Measurements from ENCODE around the gene GRK5. TPM values are rescaled to one million over a fixed set of nuclear protein-coding genes. Genes with fewer than 3 reads are reported as not detected.
"Not testable (repeated sequence)": the region's sequence is repeated elsewhere in the genome, so short reads cannot be mapped to it uniquely, and the experiment has no call there.

The GRK5 gene
- 1.2 and 1.7 TPM in 2 replicates for total RNA-seq (2014; rRNA removed; shearing (Covaris generic))

- peak; percentile 99 for DNase-seq
- H3K27me3 ChIP-seq (ENCODE audit: control insufficient read depth, insufficient read depth, low read length) = peaks cover 16% of the 10 kb centered on the region
These were observed at the start of gene GRK5 for GRCh38 chr10:119207366-119207666. TSS of gene GRK5 (plus strand) at chr10:119207571. CDS start at chr10:119207918, 347 bp downstream.

DNA sequence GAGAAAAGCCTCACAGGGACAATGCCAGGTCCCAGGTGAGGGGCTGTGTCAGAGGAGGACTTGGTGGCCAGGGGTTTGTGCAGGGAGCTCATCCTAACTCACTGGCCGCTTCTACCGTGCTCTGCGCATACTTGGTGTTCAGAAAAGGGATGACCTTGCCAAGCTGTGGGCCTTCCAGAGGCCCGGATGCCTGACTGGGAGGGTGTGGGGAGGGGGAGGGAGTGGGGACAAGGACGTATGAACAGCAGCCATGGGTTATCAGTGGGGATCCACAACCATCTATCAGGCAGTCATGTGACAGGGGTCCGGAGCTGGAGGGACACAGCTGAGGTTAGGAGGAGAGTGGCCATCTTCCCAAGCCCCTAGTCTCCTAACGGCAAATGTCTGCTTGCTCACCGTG lies 48.0 kb upstream of the GRK5 start:
- Histone ChIP-seq H3K27me3 (ENCODE audit: control insufficient read depth, insufficient read depth, low read length) (no peaks in the 10 kb centered on the region), H3K36me3 (replicated peaks; ENCODE audit: control insufficient read depth, insufficient read depth, low read length) (peaks cover 3% of the 10 kb centered on the region), H3K4me3 (ENCODE audit: insufficient read depth, low read depth, low read length) (no peak overlapping the region)
- DNase-seq = no peak

More at GRCh38 chr10:119207366-119207666, at the start of gene GRK5:
- peak within 1 kb of the TSS; percentile 55 for H3K4me3 ChIP-seq (ENCODE audit: insufficient read depth, low read depth, low read length)
- no peaks in the 10 kb centered on the region for H3K36me3 ChIP-seq (replicated peaks; ENCODE audit: control insufficient read depth, insufficient read depth, low read length)

DNA sequence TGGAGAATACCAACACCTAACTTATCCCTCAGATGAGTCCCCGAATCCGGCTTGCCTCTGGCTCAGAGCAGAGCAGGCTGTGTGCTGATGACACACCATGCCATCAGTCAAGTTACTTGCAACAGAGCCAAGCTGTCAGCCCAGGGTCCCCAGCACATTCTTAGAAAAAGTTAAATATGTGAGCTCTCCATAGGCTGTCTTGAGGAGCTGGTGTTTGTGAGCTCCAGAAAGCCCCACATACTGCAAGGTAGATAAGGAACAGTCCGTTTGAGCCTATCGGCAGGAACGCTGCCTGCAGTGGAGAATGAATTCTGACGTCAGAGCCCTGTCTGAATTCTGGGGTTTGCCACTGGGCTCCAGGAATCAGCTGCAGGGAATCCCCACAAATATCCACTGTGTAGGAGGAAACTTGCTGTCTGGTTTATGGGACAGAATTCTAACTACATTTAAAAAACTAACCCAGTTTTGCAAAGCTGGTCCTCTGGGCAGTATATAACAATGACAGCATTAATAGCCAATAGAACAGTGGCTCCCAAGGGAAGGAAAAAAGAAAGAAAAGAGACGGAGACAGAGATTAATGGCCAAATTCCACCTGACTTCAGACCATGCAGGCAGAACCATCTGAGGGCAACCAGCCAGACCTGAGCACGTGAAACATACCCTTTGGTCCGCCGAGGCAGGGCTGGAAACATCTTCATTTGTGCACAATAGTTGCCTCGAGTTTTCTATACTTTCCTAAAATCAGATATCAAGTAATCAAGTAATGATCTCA lies 45.5 kb upstream of the GRK5 start:
- no peak for DNase-seq
- Histone ChIP-seq H3K27me3 (ENCODE audit: control insufficient read depth, insufficient read depth, low read length) (no peaks in the 10 kb centered on the region), H3K36me3 (replicated peaks; ENCODE audit: control insufficient read depth, insufficient read depth, low read length) (peaks cover 3% of the 10 kb centered on the region), H3K4me3 (ENCODE audit: insufficient read depth, low read depth, low read length) (no peak overlapping the region)

GRCh38 chr10:119162452-119163092 lies 44.8 kb upstream of the GRK5 start:
- Histone ChIP-seq H3K27me3 (ENCODE audit: control insufficient read depth, insufficient read depth, low read length) (no peaks in the 10 kb centered on the region), H3K36me3 (replicated peaks; ENCODE audit: control insufficient read depth, insufficient read depth, low read length) (peaks cover 3% of the 10 kb centered on the region), H3K4me3 (ENCODE audit: insufficient read depth, low read depth, low read length) (no peak overlapping the region)
- DNase-seq = no peak

DNA sequence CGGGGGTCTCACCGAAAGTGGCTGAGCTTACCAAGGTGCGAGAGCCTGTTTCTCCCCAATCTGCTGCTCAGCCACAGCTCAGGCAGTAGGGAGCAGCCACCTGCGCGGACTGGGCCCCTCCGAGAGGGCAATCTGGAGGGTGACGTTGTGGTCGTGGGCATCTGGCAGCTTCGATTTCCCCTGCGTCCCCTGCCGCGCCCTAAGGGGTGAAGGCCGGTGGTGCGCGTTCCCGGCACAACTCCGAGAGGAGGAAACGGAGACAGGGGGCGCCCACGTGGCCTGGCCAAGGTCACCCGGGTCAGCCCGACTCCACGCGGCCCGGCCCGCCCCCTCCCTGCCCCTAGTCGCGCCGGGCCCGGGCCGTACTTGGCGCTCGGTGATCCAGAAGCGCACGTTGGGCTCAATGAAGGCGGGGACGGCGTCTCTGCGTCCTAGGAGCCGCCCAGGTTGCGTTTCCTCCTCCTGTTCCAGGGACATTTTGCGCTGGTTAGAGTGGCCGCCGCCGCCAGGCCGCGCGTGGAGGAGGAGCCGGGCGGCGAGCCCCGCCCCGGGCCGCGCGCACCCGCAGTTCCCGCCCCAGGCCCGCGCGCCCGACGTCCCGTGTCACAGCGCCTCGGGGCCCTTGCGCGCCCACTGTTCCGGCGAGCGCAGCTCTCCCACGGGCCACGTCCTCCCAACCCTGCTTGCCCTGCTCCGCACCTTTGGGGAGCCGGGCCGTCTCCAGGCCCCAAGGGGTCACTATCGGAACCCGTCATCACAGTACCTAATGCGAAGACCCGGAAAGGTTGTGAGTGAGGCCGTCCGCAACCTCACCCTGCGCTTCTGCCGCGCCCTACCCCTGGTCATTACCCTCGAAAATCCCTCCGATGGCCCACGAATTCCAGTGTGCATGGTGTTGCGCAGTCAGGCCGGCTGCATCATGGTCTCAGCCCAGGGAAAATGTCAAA lies 41.9 kb upstream of the GRK5 start, which contains the start of gene SFXN4:
Gene SFXN4 (minus strand): TSS at position 544 of the 947 bp plus-strand sequence. CDS start 67 bp downstream, at position 477.
- DNase-seq = peak; percentile 89
- Histone ChIP-seq H3K36me3 (replicated peaks; ENCODE audit: control insufficient read depth, insufficient read depth, low read length) (peaks cover 20% of the 10 kb centered on the region), H3K27me3 (ENCODE audit: control insufficient read depth, insufficient read depth, low read length) (no peaks in the 10 kb centered on the region), H3K4me3 (ENCODE audit: insufficient read depth, low read depth, low read length) (peak within 1 kb of the TSS; percentile 78)

DNA sequence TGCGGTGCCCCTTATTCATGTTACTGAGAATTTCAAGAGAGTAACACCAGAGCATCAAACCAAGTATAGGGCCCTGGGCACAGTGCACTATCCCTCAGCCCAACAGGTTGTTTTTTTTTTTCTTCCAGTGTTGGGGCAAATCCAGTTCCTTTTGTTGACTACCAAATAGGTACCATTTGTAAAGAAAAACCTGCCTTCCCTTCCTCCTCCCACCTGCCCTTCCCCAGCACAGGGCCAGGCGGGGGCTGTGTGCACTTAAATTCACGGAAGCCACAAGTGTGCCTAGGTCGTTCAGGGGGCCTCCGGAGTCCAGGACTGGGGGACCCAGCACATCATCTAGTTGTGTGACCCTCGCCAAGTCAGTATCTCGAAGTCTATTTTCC lies 41.3 kb upstream of the GRK5 start:
- H3K4me3 ChIP-seq (ENCODE audit: insufficient read depth, low read depth, low read length) = peak overlapping the region; percentile 78
- no peak for DNase-seq
- H3K27me3 ChIP-seq (ENCODE audit: control insufficient read depth, insufficient read depth, low read length) = no peaks in the 10 kb centered on the region
- peaks cover 20% of the 10 kb centered on the region for H3K36me3 ChIP-seq (replicated peaks; ENCODE audit: control insufficient read depth, insufficient read depth, low read length)

DNA sequence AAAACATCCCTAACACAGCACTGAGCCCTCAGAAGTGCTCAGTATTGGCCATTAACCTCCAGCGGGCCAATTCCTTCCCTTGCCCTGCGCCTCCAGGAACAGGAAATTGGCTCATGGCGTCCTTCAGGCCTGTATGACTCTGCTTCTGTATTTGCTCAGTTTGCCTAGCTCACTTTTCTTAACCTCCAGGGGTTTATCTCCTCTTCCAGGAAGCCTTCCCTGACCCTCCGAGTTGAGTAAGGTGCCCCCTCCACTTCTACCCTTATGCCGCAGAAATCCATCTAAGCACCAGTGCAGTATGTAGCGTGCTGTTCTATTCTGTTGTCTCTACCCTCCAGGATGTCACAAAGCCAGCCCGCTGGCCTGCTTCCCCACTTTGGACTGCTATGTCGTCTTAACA lies 40.8 kb upstream of the GRK5 start:
- Histone ChIP-seq H3K36me3 (replicated peaks; ENCODE audit: control insufficient read depth, insufficient read depth, low read length) (peaks cover 23% of the 10 kb centered on the region), H3K4me3 (ENCODE audit: insufficient read depth, low read depth, low read length) (no peak overlapping the region), H3K27me3 (ENCODE audit: control insufficient read depth, insufficient read depth, low read length) (no peaks in the 10 kb centered on the region)
- DNase-seq = peak; percentile 40

GRCh38 chr10:119167041-119167440 lies 40.3 kb upstream of the GRK5 start:
- Histone ChIP-seq H3K27me3 (ENCODE audit: control insufficient read depth, insufficient read depth, low read length) (no peaks in the 10 kb centered on the region), H3K36me3 (replicated peaks; ENCODE audit: control insufficient read depth, insufficient read depth, low read length) (peaks cover 26% of the 10 kb centered on the region), H3K4me3 (ENCODE audit: insufficient read depth, low read depth, low read length) (no peak overlapping the region)
- no peak for DNase-seq

DNA sequence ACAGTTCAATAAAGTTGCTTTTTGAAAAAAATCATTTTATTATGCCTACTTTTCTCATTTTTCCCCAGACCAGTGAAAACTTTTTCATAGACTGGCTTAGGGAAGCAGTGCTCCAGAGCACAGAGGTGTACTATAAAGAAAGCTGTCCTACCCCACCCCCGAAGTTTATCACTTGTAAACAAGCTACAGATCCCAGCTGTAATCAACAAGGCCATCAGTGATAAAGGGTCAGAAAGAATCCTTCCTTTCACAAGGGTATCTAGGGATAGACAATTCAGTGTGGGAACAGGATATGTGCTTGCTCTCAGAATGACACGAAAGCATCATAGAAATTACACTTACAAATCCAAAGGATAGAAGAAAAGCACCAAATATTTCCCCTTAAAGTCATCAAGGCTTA lies 33.3 kb upstream of the GRK5 start:
- DNase-seq = no peak
- Histone ChIP-seq H3K4me3 (ENCODE audit: insufficient read depth, low read depth, low read length) (no peak overlapping the region), H3K27me3 (ENCODE audit: control insufficient read depth, insufficient read depth, low read length) (no peaks in the 10 kb centered on the region), H3K36me3 (replicated peaks; ENCODE audit: control insufficient read depth, insufficient read depth, low read length) (peaks cover 38% of the 10 kb centered on the region)

GRCh38 chr10:119176166-119176565 lies 31.2 kb upstream of the GRK5 start:
- Histone ChIP-seq H3K36me3 (replicated peaks; ENCODE audit: control insufficient read depth, insufficient read depth, low read length) (peaks cover 26% of the 10 kb centered on the region), H3K4me3 (ENCODE audit: insufficient read depth, low read depth, low read length) (no peak overlapping the region), H3K27me3 (ENCODE audit: control insufficient read depth, insufficient read depth, low read length) (no peaks in the 10 kb centered on the region)
- no peak for DNase-seq

GRCh38 chr10:119177708-119178371 lies 29.5 kb upstream of the GRK5 start:
- DNase-seq = no peak
- Histone ChIP-seq H3K36me3 (replicated peaks; ENCODE audit: control insufficient read depth, insufficient read depth, low read length) (peaks cover 16% of the 10 kb centered on the region), H3K4me3 (ENCODE audit: insufficient read depth, low read depth, low read length) (peak overlapping the region; percentile 96), H3K27me3 (ENCODE audit: control insufficient read depth, insufficient read depth, low read length) (no peaks in the 10 kb centered on the region)

GRCh38 chr10:119178372-119179119 lies 28.8 kb upstream of the GRK5 start, which contains the start of gene PRDX3:
TSS of gene PRDX3 (minus strand) at chr10:119178812. CDS start at chr10:119178790, 22 bp downstream.
- H3K4me3 ChIP-seq (ENCODE audit: insufficient read depth, low read depth, low read length) = peak within 1 kb of the TSS; percentile 96
- no peaks in the 10 kb centered on the region for H3K27me3 ChIP-seq (ENCODE audit: control insufficient read depth, insufficient read depth, low read length)
- peaks cover 15% of the 10 kb centered on the region for H3K36me3 ChIP-seq (replicated peaks; ENCODE audit: control insufficient read depth, insufficient read depth, low read length)
- DNase-seq = peak; percentile 98

- not testable (repeated sequence) for DNase-seq; H3K4me3 ChIP-seq (ENCODE audit: insufficient read depth, low read depth, low read length); H3K27me3 ChIP-seq (ENCODE audit: control insufficient read depth, insufficient read depth, low read length); H3K36me3 ChIP-seq (replicated peaks; ENCODE audit: control insufficient read depth, insufficient read depth, low read length)
These were observed 26.4 kb upstream of the GRK5 start for GRCh38 chr10:119180850-119181400.

Measured in H7 (cell line).